D721Med (cell line): ENCODE measurements around the gene NAPEPLD.
"Not testable (repeated sequence)": the region's sequence is repeated elsewhere in the genome, so short reads cannot be mapped to it uniquely, and the experiment has no call there.

ENCODE experiments used
- DNase-seq: peaks from one replicate; pipeline ENCODE4 v3.0.0; 2011; ENCODE audit warnings: low spot score; ENCODE audit not compliant: insufficient read length
- FAIRE-seq: peaks from 2 replicates; lab custom pipeline; 2011; peaks lifted over from hg19 to GRCh38; lab: Jason Lieb, UNC
- TF ChIP-seq, protein P1 (sequence below): IDR thresholded peaks from 2 replicates; pipeline ENCODE4 v1.5.1; 2012; ENCODE audit warnings: mild to moderate bottlenecking, control low read depth; ENCODE audit not compliant: insufficient read depth; ENCODE audit errors: missing control alignments

Gene NAPEPLD

DNA sequence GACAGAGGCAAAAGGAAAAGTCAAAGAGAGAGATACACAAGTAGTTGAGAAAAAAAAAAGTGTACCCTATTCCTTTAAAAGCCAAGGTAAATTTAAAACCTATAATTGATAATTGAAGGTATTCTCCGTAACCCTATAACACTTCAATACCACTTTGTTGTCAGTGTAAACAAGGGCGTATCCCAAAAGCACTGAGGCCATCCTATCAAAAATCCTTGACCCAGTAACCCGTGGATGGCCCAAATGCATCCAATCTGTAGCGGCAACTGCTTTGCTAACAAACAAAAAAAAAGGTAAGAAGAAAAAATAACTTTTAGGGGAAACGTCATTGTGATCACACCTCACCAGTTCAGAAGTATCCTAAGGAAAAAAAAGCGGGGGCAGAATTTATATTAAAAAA is 5.1 kb upstream of the NAPEPLD start:
- DNase-seq (no peak), FAIRE-seq (no peak)
- TF ChIP-seq, protein P1, sequence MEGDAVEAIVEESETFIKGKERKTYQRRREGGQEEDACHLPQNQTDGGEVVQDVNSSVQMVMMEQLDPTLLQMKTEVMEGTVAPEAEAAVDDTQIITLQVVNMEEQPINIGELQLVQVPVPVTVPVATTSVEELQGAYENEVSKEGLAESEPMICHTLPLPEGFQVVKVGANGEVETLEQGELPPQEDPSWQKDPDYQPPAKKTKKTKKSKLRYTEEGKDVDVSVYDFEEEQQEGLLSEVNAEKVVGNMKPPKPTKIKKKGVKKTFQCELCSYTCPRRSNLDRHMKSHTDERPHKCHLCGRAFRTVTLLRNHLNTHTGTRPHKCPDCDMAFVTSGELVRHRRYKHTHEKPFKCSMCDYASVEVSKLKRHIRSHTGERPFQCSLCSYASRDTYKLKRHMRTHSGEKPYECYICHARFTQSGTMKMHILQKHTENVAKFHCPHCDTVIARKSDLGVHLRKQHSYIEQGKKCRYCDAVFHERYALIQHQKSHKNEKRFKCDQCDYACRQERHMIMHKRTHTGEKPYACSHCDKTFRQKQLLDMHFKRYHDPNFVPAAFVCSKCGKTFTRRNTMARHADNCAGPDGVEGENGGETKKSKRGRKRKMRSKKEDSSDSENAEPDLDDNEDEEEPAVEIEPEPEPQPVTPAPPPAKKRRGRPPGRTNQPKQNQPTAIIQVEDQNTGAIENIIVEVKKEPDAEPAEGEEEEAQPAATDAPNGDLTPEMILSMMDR: no peak

DNA sequence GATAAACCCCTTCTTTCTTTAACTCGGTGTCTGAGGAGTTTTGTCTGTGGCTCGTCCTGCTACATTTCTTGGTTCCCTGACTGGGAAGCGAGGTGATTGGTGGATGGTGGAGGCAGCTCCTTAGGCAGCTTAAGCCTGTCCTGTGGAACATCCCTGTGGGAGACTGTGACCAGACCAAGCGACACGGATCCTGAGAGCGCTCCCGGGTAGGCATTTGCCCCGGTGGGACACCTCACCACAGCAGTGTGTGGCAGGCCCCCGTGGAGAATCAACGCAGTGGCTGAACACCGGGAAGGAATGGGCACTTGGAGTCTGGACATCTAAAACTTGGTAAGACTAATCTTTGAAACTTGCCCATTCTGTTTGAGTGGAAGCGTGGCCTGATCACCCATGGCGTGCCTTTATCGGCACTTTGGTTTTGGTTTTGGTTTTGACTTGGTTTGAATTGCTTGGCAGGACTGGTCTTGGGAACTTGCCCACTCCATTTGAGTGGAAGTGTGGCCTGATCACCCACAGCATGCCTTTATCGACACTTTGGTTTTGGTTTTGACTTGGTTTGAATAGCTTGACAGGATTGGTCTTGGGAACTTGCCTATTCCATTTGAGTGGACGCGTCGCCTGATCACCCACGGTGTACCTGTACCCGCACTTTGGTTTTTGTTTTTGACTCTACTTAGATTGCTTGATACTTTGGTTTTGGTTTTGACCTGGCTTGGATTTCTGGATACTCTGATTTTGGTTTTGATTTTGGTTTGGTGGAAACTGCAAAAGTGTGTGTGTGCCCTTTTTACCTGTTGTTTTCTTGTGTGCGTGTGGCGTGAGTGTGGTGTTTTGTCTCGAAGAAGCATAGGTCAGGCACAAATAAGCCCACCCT is 4.1 kb upstream of the NAPEPLD start:
- not testable (repeated sequence) for DNase-seq, FAIRE-seq

DNA sequence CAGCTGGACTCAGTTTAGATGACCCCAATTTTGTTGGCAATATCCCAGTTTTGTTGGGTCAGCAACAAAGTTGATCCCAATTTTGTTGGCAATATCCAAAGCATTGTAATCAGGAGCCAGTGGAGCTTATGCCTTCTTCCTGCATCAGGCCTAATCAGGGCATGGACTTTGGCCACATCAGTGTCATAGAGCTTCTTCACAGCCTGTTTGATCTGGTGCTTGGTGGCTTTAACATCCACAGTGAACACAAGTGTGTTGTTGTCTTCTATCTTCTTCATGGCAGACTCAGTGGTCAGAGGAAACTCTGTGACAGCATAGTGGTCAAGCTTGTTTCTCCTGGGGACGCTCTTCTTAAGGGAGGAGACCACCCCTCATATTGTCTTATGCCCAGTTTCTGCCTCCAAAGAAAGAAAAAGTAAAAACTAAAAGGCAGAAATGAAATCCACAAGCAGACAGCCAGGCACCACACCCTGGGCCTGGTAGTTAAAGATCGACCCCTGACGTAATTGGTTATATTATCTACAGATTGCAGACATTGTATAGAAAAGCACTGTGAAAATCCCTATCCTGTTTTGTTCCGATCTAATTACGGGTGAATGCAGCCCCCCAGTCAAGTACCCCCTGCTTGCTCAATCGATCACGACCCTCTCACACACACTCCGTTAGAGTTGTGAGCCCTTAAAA is 3.2 kb upstream of the NAPEPLD start:
- not testable (repeated sequence) for DNase-seq, FAIRE-seq

DNA sequence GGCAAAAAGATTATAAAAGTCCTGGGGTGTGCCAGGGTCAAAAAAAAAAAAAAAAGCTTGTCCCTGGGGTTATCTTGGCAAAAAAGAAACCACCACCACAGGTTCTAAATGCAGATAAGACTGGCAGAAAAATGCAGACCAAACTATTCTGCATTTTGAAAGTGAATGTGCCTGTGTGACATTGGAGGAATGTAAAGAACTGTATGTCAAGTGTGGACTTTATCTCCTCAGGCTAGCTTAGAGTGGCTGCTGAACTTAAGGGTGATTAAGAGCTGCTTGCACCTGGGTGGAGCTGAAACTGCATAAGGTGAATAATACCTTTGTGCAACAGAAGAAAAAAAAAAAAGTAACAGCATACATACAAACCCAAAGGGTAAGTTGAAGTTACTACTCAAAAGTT is 1.3 kb upstream of the NAPEPLD start:
- FAIRE-seq: no peak
- TF ChIP-seq, protein P1: no peak
- DNase-seq: no peak

DNA sequence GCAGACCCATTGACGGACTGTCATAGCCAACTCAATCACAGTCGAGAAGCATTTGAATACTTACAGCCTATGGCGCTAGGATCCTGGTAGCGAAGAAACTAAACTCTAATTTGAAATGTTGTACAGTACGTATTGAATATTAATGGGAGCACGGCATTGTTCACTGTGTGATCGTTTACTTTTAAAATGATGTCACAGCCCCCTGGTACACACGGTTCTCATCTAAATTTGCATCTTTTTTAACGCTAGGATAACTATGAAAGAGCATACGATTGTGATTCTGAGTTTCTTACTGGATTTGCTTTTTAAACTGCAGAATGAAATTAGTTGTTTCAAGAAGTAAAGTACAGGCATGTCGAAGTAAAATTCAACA is 895 bp upstream of the NAPEPLD start:
- FAIRE-seq (no peak), DNase-seq (no peak)
- TF ChIP-seq, protein P1: no peak

DNA sequence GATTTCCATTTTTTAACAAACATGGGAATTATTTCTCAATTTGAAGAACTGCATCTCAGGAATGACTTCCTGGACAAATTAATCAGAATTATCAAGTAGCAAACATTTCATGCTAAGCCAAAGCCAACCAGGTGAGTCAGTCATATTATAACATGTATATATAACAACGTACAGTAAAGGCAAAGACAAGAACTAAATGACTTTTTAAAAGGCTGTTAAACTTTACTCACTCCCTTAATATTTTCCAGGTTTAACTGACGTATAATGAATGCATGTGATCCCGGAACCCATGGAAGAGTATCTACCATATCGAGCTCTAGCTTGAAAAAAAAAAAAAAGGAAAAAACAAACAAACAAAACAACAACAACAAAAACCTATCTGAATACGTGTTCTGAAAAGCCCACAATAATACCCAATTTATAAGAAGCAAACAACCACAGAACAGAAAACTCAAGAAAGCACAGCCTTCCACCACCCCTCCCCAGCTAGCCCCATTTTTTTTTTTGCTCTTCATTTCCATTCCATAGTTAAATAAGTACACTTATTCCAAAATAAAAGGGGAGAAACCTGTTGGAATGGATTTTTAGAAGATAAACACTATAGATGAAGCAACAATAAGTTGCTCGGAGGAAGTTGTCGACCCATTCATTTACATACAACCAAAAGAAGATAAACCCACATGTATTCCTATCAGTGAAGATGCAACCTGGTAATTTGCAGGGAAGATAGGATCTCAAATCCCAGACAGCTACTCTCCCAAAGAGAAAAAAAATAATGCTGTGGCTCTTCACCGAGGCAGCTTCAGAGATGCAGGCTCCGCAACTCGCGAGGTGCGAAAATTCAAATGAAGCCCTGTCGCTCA is 537 bp downstream of the NAPEPLD start:
- no peak for FAIRE-seq
- no peak for DNase-seq
- TF ChIP-seq, protein P1: no peak

DNA sequence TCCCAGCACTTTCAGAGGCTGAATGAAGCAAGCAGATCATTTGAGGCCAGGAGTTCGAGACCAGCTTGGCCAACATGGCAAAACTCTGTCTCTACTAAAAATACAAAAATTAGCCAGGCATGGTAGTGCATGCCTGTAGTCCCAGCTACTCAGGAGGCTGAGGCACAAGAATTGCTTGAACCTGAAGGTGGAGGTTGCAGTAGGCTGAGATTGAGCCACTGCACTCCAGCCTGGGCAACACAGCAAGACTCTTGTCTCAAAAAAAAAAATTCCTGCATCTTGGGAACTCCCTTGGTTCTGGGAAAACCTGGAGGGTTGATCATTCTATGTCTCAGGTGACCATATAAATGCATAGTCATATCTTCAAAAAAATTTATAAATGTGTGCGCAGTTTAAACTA is 4.1 kb downstream of the NAPEPLD start:
- not testable (repeated sequence) for FAIRE-seq, DNase-seq

DNA sequence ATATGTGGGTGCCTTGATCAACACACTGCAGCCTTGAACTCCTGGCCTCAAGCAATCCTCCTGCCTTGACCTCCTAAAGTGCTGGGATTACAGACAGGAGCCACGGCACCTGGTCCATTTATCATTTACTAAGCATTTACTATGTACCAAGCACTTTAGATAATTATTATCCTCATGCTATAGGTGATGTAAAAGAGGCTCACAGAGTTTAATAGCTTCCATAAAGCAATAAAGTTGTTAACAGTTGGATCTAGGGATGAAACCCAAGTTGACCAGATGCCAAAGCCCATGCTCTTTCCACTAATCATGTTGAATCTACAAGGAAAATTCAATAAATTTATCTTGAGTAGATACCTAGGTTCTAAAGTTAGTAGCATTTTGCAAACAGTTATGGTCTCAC is 5.0 kb downstream of the NAPEPLD start:
- no peak for DNase-seq
- FAIRE-seq: no peak
- TF ChIP-seq, protein P1: no peak
